ENCODE measurements around the gene ELOVL2.
"Not testable (repeated sequence)": the region's sequence is repeated elsewhere in the genome, so short reads cannot be mapped to it uniquely, and the experiment has no call there.

The ELOVL2 gene

DNA sequence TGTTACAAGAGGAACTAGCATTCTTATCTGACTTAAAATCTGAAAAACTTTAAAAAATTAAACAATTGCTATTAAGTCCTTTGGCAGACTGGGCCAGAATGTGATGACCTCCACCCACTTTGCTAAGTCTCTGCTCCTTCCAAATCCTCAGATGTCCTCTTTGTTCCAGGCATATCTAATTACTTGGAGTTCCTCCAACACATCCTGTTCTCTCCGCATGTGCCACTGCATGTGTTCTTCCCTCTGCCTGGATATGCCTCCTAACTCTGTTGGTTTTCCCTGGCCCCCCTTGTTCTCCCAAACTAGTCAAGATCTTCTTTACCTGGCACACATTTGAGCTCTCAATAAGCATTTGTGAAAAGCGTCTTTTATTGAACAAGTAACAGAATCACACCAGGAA, 23.1 kb downstream of the ELOVL2 start:
- DNase-seq = no peak

DNA sequence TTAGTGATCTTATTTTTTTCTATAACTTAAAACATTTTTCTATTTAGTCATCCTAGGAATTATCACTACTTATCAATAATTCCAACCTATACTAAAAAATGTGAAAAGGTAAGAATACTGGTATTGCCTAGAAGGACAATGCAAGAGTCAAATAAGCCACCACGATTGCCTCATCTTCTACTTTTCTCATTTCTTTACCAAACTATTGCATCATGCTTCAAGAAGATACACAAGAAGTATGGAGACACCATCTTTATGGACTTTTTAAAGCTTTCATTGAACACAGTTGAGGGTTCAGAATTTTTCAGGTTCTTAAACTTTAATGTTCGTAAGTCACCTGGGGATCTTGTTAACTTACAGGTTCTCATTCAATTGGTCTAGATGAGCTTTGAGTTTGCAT, 25.9 kb downstream of the ELOVL2 start:
- DNase-seq = no peak

DNA sequence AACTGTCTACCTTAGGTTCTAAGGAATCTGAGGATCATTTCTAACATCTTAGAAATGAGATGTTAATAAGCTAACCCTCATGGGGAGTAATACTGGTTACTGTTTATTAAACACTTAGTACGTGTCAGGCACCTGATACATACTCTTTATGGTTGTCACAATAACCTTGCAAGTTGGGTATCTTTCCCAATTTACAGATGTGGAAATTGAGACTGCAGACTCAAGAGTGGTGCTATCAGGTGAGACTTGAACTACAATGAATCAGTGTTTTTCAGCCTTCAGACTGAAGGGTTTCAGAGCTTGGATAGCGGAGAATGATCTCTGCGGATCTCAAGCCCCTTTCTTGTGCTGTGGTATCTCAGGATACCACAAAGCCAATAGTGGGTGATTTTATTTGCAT, 27.0 kb downstream of the ELOVL2 start:
- DNase-seq = no peak

DNA sequence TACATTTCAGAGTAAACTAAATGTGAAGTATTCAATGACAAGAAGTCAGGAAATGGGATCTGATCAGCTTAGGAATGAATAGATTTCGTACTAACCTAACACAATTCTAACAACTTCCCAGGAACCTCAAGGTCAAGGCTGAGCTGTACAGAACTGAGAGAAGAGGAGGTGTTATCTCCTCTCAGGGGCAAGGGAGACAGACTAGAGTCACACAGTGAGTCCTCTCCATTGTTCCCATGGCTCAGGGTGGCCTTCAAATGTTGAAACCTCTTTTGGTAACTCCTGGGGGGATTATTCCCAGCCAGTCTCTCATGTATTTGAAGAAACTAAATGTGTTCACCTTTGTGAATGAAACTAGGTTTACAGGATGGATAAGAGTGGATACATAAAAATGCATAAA, 27.7 kb downstream of the ELOVL2 start:
- no peak for DNase-seq

DNA sequence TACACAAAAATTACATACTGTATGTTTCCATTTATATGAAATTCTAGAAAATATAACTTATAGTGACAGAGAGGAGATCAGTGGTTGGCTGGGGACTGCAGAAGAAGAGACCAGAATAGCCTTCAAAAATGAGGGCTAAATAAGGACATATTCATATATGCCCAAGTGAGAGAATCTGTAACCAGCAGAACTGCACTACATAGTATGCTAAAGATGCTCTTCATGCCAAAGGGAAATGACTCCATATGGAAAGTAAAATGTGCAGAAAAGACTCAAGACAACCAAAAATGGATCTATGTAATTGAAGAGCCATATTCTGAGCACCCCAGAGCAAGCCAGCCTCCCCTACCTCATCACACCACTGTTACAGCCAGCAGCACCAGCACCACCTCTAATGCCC, 29.0 kb downstream of the ELOVL2 start:
- no peak for DNase-seq

DNA sequence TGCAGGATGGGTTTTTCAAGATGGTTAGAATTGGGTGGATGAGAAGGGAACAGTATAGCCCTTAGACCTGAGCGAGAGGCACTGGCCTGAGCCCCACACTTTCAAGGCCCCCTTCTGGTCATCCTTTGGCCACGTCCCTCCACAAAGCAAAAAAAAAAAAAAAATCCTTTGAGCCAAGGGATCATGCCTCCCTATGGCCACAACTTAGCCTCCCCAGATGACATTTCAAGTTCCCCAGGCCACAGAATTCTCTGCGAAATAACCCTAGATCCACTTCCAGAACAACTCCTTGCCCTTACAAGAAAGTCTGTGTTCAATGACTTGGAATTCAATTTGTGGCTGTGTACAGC, 30.4 kb downstream of the ELOVL2 start:
- no peak for DNase-seq

DNA sequence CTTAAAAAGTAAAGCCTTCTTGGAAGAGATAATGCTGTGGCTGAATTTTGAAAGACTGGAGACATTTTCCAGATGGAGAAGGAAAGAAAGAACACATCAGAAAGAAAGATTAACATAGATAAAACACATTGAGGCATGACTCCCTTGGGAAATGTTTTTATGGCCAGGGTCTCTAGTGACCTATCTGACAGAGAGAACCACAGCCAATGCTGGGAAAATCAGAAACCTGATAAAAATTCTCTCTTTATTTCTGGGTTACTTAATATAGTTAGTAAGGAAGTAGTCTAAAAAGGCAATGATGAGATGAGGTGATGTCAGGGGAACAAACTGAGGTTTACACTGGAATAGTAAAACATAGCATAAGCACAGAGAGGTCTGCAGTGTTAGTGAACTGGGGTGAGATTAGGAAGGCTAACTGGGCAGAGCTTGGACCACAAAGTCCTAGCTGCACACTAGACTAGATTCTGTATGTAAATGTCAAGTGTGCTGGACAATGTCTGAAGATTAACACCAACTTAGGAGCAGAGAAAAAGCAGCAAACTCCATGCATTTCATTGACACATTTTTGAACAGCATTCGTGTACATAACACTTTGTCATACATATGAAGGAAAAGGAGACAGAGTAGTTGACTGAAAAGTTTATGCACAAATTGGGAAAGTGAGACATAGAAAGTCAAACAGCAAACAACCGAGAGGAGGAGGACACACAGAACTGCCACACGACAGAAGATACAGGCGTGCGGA, 31.0 kb downstream of the ELOVL2 start:
- no peak for DNase-seq

DNA sequence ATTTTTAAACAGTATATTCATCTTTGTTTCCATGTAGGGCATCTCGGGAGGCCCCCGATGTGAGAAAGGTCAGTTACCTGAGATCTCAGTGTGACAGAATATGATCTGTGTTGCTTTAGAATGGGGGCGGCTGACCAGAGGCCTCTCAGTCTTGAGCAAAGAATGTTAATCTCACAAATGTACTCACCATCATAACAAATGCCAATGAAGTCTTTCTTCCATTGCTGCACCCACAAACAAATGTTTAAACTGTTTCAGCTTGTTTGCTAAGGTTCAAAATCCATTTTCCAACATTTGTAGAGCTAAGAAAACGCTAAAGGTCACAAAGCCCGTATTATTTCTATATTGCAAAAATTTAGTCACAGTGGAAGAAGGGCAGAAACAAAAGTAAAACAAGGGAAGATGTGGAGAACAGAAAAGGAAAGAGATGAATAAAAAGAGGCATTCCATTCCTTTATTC, 31.8 kb downstream of the ELOVL2 start:
- DNase-seq = no peak

DNA sequence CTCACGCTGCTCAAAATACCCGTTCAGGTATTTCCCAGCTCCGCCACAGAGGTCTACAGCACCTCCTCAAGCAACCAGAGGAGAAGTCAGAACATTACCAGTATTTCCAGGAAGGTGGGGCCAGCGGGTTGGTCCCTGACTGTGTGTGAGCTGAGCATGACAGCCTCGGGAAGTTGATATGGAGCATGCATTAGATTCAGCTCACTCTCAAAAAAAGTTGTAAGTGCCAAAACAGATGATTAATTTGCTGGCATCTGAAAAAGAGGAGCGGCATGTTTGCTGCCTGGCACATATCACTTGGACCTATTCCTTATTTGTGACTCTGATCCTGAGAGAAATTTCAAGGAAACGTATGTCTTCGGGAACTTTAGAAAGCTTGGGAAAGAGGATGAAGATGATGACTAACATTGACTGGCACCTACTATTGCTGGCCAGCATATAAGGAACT, 32.3 kb downstream of the ELOVL2 start:
- no peak for DNase-seq

DNA sequence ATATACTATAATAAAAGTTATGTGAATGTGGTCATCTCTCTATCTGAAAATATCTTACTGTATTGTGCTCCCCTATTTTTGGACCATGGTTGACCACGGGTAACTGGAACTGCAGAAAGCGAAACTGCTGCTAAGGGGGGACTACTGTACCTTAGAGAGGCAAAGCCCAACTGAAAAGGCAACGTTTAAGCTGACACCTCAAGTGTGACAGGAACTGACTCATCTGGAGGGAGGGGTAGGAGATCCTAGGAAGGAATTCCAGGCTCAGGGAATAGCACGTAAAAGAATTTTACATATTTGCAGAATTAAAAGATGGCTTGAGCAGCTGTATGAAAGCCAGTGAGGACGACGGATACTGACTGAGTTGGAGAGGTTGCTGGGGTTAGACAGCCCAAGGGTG, 34.8 kb downstream of the ELOVL2 start:
- DNase-seq = no peak

DNA sequence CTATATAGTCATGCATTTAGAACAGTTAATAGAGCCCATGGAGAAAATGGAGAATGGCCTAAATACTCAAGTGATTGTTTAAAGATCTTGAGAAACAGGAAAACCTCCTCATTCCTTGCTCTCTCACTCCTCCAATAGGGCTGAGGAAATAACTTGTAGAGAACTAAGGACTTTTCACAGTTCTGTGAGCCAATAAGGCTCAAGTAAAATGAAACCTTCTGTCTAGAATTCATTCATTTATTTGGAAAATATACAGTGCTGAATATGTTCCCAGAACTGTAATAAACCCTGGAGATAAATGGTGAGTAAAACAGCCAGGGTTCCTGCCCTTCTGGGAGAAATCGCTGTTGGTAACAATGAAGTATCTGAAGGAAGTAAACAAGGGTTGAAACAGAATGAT, 35.3 kb downstream of the ELOVL2 start:
- no peak for DNase-seq

DNA sequence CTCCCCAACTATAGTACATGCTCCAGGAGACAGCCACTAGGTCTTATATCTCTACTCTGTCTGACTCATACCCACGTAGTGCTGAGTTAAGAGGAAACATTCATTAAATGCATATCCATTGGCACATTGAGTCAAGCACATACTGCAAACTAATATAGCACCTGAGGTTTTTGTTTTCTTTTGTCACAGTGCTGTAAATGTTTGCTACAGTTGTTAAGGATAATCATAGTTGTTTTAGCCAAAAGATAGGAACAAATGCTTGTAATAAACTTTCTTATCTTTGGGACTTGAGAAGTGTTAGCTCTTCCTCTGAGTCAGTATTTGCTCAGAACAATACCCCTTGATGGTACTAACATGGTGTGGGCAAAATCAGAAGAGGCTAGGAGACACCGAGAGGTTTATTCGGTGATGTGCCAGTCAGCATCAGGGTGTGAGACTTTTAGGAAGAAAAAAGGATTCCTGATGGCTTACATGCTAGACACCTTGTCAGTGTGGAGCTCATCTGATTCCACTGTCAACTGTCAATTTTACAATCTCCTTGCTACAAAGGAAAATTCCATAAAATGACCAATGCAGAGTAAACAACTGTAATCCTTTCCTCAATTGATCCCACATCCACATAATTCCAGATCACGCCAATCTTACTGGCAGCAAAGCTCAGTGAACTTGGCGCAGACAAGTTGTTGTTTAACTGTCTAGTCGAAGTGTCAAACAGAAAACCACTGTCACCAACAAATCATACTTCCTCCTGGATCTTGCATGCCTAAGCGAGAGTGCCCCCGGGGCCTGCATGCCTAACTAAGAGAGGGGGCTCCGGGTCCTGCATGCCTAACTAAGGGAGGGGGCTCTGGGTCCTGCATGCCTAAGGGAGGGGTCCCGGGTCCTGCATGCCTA, 36.1 kb downstream of the ELOVL2 start:
- DNase-seq = no peak

DNA sequence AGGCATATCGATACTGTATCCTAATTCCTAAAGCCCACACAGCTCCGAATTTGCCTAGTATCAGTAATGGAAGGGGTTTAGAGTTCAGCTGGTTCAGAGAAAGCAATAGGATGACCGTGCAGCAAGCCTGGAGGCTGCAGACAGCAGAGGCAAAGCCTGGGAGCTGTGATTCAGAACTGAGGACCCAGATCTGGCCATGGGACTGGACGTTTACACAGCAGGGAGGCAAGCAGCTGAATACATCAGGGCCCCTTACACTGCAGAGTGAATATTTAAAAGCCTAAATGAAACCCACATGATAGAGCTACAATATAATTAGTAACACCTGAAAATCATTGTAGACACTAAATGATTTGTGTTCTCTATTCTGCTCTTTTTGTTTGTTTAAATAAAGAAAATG, 38.0 kb downstream of the ELOVL2 start:
- no peak for DNase-seq

DNA sequence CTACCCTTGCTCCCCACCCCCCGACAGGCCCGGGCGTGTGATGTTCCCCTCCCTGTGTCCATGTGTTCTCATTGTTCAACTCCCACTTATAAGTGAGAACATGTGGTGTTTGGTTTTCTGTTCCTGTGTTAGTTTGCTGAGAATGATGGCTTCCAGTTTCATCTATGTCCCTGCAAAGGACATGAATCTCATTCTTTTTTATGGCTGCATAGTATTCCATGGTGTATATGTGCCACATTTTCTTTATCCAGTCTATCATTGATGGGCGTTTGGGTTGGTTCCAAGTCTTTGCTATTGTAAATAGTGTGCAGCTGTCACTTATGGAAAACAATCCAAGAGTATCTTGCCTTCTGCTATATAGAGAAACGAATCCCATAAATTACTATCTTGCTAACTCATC, 40.8 kb downstream of the ELOVL2 start:
- DNase-seq = not testable (repeated sequence)

DNA sequence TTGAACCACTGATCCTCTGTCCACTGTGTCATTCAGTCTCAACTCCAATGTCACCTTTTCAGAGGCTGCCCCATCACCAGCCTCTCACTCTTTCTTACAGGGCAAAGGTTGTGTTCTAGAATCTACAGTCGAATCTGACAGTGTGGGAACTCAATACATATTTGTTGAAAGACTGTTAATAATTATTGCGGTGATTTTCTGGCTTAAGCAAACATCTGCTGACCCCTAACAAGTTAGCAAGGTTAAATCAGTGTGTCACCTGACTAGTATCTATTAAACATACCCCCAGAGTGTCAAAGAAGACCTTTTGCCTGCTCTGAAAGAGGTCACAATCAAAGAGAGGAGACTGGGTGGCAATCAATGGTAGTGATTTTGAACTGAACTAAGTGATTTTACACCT, 41.9 kb downstream of the ELOVL2 start:
- DNase-seq = no peak

DNA sequence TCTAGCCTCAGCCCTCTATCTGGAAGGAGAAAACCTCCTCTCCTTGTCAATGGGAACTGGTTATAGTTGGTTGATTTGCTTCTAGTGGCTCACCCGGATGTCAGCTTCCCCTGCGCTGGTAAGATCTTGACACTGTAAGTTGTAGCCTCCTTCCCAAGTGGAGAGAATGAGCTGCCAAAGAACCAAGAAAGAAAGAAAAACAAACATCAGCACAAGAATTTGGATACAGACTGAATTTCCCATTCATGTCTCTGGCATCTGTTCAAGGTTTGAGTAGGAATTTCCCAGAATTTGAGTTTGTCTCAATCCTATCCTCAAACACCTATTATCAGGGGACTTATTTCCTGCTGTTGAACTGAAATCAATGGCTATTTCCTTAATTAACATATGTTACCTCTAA, 44.1 kb downstream of the ELOVL2 start:
- DNase-seq = no peak

DNA sequence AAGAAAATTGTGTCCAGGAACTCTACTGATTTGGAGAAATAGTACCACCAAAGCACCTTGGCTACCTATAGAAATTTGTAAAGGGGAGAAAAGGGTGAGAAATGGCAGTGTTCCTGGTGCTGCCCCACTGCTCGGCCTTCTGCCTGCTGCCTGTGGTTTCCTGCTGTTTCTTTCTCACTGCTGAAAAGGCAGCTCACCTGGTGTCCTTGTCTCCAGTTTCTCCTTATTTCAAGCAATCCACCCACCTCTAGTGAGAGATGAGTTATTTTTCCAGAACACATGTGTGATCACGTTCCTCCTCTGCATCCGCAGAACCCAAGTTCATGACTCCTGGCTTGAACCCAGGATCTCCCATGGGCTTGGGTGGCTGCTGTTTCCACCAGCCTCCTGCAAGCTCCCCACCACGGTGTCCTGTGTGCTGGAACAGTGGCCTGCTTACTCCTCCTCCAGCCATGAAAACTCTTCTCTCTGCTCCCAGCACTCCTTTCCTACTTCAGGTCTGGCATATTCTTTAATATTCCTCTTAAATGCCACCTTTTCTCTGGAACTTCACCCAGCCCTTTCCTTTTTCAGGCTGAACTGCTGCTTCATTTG, 48.9 kb downstream of the ELOVL2 start:
- no peak for DNase-seq

DNA sequence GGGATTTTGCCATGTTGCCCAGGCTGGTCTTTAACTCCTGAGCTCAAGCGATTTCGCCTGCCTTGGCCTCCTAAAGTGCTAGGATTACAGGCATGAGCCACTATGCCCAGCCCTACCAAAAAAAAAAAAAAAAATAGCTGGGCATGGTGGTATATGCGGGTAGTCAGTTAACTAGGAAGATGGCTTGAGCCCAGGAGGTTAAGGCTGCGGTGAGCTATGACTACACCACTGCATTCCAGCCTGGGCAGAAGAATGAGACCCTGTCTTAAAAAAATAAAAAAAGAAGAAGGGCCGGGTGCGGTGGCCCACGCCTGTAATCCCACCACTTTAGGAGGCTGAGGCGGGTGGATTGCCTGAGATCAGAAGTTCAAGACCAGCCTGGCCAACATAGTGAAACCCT, 50.2 kb downstream of the ELOVL2 start:
- no peak for DNase-seq

DNA sequence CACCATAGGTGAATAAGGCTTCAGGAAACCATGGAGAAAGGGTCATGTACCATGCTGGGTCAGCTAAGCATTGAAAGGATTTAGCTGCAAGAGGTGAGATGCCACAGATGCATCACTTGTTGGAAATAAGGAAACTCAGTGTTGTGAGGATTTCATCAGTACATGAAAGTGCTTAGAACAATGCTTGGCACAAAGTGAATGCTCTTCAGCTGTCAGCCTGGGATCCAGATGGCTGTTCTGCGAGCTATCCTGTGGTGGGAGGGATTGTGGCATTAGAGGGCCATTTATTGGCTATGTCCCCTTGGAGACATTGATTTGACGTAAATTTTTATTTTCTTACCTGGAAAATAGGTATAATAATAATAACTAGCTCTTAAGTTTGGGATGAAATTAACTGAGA, 53.0 kb downstream of the ELOVL2 start:
- no peak for DNase-seq

DNA sequence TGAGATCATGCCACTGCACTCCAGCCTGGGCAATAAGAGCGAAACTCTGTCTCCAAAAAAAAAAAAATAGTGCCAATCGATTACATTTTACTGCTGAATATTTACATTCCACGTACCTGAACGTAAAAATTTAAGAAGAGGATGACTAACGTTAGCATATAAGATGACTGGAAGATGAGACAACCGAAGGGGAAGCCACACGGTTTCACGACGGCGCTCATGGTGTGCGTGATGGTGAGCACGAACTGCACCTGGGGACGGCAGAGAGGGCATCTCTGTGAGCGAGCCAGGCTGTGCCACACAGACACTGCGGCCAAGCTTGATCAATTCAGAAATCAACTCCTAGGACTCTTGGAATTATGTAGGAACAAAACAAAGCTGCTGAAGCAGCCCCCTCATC, 54.5 kb downstream of the ELOVL2 start:
- DNase-seq = no peak

DNA sequence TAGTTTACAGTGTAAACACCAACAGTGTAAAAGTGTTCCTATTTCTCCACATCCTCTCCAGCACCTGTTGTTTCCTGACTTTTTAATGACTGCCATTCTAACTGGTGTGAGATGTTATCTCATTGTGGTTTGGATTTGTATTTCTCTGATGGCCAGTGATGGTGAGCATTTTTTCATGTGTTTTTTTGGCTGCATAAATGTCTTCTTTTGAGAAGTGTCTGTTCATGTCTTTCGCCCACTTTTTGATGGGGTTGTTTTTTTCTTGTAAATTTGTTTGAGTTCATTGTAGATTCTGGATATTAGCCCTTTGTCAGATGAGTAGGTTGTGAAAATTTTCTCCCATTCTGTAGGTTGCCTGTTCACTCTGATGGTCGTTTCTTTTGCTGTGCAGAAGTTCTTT, 59.1 kb downstream of the ELOVL2 start:
- DNase-seq = not testable (repeated sequence)

DNA sequence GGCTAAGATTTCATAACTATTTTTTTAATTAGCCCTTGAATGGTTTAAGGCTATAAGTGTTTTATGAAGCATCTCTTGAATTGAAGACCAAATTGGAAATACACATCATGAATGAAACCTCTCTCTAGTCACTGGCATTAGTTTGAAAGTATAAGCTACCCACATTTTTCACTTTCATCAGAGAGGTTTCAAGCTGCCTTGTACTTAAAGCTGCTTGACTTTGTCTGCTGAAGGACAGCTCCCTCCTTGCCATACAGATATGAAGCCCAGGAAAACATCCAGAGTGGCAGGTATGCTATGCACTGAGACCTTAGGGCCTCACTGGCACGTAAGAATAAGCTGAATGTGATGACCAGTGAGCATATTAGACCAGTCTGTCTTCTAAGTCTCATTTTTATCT, 62.7 kb downstream of the ELOVL2 start:
- DNase-seq = no peak

DNA sequence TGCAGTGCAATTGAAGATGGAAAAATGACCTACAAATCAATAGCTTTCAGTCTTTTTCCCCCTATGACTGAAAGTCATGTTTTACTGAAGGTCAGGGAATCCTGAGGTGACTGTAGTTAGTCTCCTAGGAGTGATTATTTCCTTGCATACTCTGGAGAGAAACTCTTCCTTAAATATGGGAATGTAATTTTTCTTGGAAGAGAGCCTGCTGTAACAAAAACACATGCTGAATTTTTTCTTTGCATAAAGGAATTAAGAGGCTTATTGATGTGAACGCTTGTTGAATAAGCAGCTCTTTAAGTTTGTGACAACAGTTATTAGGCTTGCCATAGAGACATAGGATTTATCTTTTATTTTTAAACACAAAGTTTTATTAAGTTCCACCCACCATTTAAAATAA, 64.5 kb downstream of the ELOVL2 start:
- no peak for DNase-seq

Measured in NCI-H526 treated with DMSO at 0.1 percent for 48 hours (cell line).